ENCODE data around the gene CROCC2. TPM values are rescaled to one million over a fixed set of nuclear protein-coding genes. Genes with fewer than 3 reads are reported as not detected.

Gene CROCC2
- total RNA-seq, 2 donors from 2014 or later = not detected

- H3K27me3 ChIP-seq (replicated peaks; ENCODE audit: insufficient read depth) = no peaks in the 10 kb centered on the region
- no peak overlapping the region for H3K4me3 ChIP-seq
- no peak for TF ChIP-seq CTCF (IDR thresholded peaks at IDR 0.05)
- ATAC-seq (ENCODE audit: insufficient number of reproducible peaks, low FRiP score, low read depth) (no peak), DNase-seq (ENCODE audit: low spot score) (no peak)
- H3K4me1 ChIP-seq (ENCODE audit: control insufficient read depth in 1 of 2, low read depth in 2 of 2) = peaks cover 19 to 35% of the 10 kb centered on the region in 2 donors
- no peaks in the 10 kb centered on the region for H3K36me3 ChIP-seq
- H3K27ac ChIP-seq = no peak overlapping the region
- no peaks in the 10 kb centered on the region for H3K9me3 ChIP-seq
These were observed 11.0 kb downstream of the CROCC2 start for GRCh38 chr2:240917009-240917683.

DNA sequence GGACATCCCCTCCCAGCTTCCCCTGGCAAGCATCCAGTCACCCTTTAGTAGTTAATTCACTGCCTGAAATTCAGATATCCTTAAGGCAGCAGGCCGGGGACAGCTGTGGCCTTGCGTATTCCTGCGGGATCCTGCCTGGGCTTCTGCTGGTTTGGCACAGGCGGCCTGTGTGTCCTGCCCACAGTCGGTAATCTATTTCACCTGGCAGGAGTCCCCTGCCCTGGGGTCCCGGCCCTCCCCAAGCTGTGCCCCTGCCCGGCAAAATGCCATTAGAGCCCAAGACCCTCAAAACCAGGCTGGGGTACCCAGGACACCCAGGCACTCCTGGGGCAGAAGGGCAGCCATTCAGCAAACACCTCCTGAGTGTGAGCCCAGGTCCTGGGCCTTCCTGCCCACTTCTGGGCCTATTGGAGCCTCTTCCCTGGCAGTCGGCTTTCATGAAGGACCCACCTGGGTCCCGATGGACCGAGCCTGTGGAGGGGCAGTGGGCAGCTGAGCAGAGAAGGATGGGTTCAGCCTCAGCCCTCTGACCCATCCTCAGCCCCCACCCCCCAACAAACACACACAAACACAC, 11.6 kb downstream of the CROCC2 start:
- H3K27me3 ChIP-seq (replicated peaks; ENCODE audit: insufficient read depth) = no peaks in the 10 kb centered on the region
- no peaks in the 10 kb centered on the region for H3K36me3 ChIP-seq
- no peaks in the 10 kb centered on the region for H3K9me3 ChIP-seq
- TF ChIP-seq CTCF (IDR thresholded peaks at IDR 0.05) = no peak
- DNase-seq (ENCODE audit: low spot score) (no peak), ATAC-seq (ENCODE audit: insufficient number of reproducible peaks, low FRiP score, low read depth) (no peak)
- no peak overlapping the region for H3K27ac ChIP-seq
- peaks cover 19 to 35% of the 10 kb centered on the region in 2 donors for H3K4me1 ChIP-seq (ENCODE audit: control insufficient read depth in 1 of 2, low read depth in 2 of 2)
- no peak overlapping the region for H3K4me3 ChIP-seq

DNA sequence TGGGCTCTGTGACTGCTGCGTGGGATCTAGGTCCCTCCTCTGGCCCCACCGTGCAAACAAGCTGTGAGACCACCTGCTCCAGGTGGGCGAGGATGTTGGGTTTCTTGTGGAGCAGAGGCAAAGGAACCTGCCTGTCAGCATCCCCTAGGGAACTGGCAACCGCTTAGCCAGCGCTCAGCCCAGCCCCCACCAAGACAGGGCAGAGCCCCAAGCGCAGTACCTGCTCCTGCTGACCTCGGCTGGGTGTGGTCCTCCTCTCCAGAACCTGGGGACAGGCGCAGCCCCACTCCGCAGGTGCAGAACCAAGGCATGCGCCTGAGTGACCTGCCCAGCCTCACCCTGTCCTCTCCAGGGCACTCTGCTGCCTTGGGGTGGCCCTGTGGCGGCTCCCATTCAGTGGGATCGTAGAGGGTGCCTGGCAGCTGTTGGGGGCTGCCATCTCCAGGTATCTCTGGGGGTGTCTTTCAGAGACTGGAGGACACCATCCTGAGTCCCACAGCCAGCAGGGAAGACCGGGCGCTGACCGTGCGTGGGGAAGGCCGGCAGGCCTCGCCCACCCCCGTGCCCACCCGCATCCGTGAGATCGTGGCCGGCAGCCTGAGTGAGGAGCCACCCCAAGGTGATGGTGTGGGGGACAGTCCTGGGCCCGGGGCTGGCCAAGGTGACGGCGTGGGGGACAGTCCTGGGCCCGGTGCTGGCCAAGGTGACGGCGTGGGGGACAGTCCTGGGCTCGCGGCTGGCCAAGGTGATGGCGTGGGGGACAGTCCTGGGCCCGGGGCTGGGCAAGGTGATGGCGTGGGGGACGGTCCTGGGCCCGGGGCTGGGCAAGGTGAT, 12.3 kb downstream of the CROCC2 start:
- TF ChIP-seq CTCF (IDR thresholded peaks at IDR 0.05) = no peak
- ATAC-seq (ENCODE audit: insufficient number of reproducible peaks, low FRiP score, low read depth) = no peak

GRCh38 chr2:240919161-240919781, 13.1 kb downstream of the CROCC2 start:
- H3K36me3 ChIP-seq = no peaks in the 10 kb centered on the region
- peaks cover 13 to 25% of the 10 kb centered on the region in 2 donors for H3K4me1 ChIP-seq (ENCODE audit: control insufficient read depth in 1 of 2, low read depth in 2 of 2)
- DNase-seq (ENCODE audit: low spot score) (no peak), ATAC-seq (ENCODE audit: insufficient number of reproducible peaks, low FRiP score, low read depth) (no peak)
- no peaks in the 10 kb centered on the region for H3K9me3 ChIP-seq
- TF ChIP-seq CTCF (IDR thresholded peaks at IDR 0.05) = no peak
- no peak overlapping the region for H3K4me3 ChIP-seq
- H3K27me3 ChIP-seq (replicated peaks; ENCODE audit: insufficient read depth) = no peaks in the 10 kb centered on the region
- no peak overlapping the region for H3K27ac ChIP-seq

More for the DNA sequence above, 12.3 kb downstream of the CROCC2 start:
- Histone ChIP-seq H3K27me3 (replicated peaks; ENCODE audit: insufficient read depth) (no peaks in the 10 kb centered on the region), H3K4me3 (no peak overlapping the region), H3K4me1 (ENCODE audit: control insufficient read depth in 1 of 2, low read depth in 2 of 2) (peaks cover 19 to 33% of the 10 kb centered on the region in 2 donors), H3K36me3 (no peaks in the 10 kb centered on the region), H3K27ac (no peak overlapping the region), H3K9me3 (no peaks in the 10 kb centered on the region)
- no peak for DNase-seq (ENCODE audit: low spot score)
